ENCODE measurements around the gene UGGT1. TPM values are rescaled to one million over a fixed set of nuclear protein-coding genes. Genes with fewer than 3 reads are reported as not detected.
"Not testable (repeated sequence)": the region's sequence is repeated elsewhere in the genome, so short reads cannot be mapped to it uniquely, and the experiment has no call there.

Gene UGGT1
- polyA plus RNA-seq, 5 donors = 26.5 to 35.6 (median 31.1) TPM

GRCh38 chr2:128172191-128172590 is 81.2 kb downstream of the UGGT1 start:
- DNase-seq = no peak

- not testable (repeated sequence) for DNase-seq
Measured at GRCh38 chr2:128174067-128174466, 83.1 kb downstream of the UGGT1 start.

- no peak for DNase-seq
Measured at GRCh38 chr2:128177315-128177714, 86.3 kb downstream of the UGGT1 start.

DNA sequence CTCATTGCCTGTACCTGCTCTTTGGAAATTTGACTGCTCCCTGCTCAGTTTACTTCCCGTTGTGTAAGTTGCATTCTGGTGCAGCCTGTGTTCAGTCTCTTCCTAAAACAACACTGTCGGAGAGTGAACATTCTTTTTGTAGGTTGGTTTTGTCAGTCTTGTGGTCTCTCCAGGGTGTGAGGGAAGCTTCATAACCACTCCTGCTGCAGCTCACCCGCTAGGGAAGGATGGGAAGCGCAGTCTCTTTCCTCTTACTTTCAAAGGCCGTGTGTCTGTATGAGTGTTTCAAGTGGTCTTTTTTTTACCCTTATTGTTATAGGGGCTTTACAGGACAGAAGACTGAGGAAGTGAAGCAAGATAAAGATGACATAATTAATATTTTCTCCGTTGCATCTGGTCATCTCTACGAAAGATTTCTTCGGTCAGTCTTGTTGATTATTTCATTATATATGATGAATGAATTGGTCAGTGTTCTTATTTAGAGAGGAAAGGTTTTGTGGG is 87.2 kb downstream of the UGGT1 start:
- DNase-seq = no peak

- peak; percentile 65 to 80 for DNase-seq
Measured at GRCh38 chr2:128178650-128179460, 87.9 kb downstream of the UGGT1 start.

DNA sequence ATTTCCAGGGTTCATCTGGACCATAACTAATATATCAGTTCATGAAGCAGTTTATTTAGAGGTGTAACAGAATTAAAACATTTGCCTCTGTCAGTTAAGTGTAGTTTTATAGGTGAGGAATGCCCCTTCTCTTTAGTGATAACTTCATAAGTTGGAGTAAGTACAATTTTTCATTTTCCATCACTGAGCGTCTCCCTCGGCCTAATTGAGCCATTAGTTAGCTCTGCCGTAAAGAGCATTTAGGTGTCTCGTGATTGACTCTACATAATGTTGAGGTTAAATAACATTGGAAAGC is 88.4 kb downstream of the UGGT1 start:
- no peak for DNase-seq

DNA sequence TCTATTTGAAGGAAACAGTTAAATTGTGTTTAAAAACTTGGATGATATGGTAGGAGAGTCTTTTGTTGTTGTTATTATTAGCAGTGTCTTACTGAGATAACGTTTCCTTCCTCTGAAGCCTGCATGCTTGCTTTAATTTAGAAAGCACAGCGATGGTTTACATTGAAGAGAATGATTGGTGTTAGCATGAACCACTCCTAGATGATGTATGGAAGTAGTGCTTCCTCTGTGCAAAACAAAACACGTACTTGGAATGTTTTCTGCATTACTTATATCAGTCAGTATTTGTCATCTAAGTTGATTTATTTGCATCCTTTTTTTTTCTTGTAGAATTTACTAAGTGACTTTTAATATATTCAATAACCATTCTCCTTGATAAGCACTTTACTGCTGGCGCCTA is 89.0 kb downstream of the UGGT1 start:
- no peak for DNase-seq

- DNase-seq = no peak
Measured at GRCh38 chr2:128185576-128185975, 94.6 kb downstream of the UGGT1 start.

GRCh38 chr2:128187032-128187654 is 96.1 kb downstream of the UGGT1 start:
- no peak for DNase-seq

DNA sequence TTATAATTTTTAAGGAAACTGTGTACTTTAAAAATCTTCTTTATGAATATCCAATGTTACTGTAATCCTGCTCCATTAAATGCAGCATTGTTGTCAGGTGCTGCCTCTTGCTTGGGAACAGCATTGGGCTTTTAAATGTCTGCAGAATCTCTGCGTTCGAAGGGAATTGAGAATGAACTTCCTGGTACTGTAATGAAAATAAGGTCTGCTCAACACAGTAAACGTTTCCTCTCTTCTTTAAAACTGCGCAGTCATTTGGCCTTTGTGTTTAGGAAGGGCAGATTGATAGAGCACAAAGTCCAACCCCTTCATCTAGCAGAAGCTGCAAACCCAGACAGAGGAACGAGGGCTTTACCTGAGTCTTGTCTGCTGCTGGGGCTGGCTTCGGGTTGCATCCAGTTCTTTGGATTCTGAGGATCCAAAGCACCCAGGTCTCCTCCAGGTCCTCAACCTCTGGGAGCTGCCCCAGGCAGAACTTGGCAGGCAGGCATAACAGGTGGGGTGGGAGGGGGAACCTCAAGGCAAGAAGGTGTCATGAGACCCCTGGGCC is 104.5 kb downstream of the UGGT1 start:
- no peak for DNase-seq

DNA sequence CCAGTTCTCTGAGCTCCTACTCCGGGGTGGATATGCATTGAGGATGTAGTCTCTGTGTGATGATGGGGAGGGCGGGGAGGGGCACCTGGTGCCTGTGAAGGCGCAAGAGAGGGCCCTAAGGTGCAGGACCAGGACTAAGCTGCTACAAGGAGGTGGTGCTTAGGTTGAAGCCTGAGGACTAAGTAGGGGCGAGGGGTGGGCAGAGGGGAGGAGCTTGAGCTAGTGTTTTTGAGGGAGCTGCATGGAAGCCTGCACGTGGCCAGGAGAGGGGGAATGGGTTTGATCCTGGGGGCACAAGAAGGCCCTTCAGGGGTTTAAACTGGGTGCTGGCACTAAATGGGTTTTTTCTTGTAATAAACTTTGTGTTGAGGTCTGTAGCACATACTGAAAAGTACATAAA is 105.0 kb downstream of the UGGT1 start:
- no peak for DNase-seq

DNA sequence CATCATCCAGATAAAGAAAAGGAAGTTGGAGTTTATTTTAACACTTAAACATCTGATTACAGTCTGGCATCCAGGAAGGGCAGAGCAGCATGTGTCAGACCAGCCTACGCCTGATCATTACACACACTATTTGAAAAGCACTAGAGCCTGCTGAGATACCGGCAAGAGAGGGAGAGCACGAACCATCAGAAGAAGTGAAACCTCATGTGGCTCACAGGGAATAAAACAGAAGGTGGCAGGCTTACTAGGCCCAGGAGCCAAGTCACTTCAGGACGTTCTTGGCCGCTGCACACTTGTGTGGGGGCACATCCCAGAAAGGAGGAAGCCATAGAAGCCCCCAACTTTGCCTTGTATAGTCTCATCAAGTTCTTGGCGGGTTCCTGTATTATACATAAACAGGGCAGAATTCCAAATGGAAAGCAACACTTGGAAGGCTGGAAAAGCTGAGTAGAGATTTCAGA is 105.5 kb downstream of the UGGT1 start:
- peak; percentile 46 to 51 for DNase-seq

DNA sequence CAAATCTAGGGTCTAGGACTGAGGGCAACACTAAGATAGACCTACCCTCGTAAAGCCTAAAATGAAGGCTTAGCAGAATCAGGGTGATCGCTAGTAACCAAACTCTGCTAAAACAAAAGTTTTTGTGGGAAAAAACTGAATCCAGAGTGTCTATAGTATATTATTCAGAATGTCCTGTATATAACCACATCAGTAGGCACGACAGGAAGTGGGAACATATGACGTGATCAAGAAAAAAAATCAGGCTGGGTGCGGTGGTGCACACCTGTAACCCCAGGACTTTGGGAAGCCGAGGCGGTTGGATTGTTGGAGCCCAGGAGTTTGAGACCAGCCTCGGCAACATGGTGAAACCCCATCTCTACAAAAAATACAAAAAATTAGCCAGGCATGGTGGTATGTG is 106.1 kb downstream of the UGGT1 start:
- DNase-seq = no peak

- DNase-seq = peak in 1 of 2 donors; percentile 41
Measured at GRCh38 chr2:128198656-128199055, 107.7 kb downstream of the UGGT1 start.

GRCh38 chr2:128199141-128199540 is 108.1 kb downstream of the UGGT1 start:
- no peak for DNase-seq

DNA sequence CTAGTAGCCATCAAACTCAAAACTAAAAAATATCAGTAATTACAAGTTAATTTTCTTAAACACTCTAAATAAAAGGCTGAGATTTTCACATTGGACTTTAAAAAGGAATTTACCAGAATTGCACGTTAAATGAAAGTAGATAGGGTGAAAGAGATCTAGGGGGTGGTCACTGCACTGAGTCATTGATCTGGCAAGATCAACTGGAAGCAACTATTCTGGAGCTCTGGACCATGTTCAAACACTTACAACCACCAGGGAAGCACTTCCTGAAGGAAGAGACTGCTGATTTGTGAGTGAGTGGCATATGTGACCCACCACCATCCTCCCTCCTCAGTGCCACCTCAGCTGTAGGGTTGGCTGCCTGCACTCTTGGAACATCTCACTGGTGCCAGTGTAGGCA is 111.8 kb downstream of the UGGT1 start:
- DNase-seq = no peak

DNA sequence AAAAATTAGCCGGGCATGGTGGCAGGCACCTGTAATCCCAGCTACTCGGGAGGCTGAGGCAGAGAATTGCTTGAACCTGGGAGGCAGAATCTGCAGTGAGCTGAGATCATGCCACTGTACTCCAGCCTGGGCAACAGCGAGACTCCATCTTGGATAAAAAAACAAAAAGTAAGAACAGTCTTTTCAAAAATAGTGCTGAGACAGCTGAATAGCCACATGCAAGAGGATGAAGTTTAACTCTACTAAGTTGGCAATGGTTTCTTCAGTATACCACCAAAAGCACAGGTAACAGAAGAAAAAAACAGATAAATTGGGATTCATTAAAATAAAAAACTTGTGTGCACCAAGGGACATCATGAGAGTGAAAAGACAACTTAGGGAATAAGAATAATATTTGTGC is 115.2 kb downstream of the UGGT1 start:
- DNase-seq = no peak

DNA sequence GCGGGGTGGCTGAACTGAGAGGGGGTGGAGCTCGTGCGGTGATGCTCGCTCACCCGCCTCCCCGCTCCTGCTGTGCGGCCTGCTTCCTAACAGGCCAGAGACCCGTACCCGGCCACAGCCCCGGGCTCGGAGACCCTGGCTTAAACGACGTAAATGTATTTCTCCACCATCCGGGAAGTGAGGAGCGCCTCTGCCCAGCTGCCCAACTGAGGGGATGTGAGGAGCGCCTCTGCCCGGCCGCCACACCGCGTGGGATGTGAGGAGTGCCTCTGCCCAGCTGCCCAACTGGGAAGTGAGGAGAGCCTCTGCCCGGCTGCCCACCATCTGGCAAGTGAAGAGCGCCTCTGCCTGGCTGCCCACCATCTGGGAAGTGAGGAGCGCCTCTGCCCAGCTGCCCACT is 117.0 kb downstream of the UGGT1 start:
- DNase-seq = no peak

- DNase-seq = not testable (repeated sequence)
Measured at GRCh38 chr2:128208631-128209324, 117.8 kb downstream of the UGGT1 start.

GRCh38 chr2:128214251-128214650 is 123.3 kb downstream of the UGGT1 start:
- DNase-seq = no peak

DNA sequence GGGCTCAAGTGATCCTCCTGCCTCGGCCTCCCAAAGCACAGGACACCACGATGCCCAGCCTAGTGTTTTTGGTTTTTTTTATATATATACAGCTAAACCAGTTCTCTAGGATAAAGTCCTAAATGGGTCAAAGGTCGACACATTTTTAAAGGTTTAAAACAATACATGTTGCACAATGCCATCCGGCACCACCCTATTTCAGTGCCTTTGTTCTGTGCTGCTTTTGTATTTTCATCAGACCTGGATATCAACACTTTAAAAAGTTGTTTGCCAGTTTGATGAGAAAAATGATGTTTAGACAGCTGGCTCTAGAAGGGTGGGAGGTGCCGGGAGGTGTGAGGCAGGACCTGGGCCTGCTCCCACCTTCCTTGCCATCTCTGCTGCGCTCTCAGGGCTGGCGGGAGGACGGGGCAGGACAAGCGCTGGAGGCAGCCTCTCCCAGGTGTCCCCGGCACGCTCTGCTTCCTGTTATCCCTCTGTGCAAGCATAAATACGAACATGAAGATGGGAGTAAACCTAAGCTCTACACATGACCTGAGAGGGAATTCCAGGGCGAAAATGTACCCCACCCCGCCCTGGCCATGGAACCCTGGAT is 124.0 kb downstream of the UGGT1 start:
- DNase-seq = no peak
